ENCODE results near the gene PCDHB5.
A peak's percentile ranks its signal among the peaks of the same experiment; 100 is the strongest.
"Not testable (repeated sequence)": the region's sequence is repeated elsewhere in the genome, so short reads cannot be mapped to it uniquely, and the experiment has no call there.

PCDHB5 gene

DNA sequence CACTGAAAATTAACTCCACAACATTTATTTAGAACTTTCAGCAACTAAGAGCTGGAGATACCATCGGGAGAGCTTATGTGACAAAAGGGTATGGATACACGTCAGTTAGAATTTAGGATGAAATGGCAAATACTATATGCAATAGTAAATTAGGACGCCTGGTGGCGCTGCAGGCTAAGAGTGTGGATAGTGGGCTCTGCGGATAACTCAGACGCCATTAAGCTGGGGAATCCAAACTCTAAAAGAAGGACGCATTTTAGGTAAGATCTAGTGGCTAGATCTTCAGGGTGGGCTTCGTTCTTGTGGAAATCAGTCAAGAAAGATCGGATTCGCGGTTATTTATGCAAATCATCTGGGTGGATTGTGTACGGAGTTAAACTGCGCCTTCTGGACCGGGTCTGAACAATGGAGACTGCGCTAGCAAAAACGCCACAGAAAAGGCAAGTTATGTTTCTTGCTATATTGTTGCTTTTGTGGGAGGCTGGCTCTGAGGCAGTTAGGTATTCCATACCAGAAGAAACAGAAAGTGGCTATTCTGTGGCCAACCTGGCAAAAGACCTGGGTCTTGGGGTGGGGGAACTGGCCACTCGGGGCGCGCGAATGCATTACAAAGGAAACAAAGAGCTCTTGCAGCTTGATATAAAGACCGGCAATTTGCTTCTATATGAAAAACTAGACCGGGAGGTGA lies at the start of gene PCDHB5:
Gene PCDHB5 (plus strand): TSS at position 177 of the 688 bp plus-strand sequence. CDS start 229 bp downstream, at position 406.
- no peak for DNase-seq (ENCODE audit: low read depth in 2 of 2)

DNA sequence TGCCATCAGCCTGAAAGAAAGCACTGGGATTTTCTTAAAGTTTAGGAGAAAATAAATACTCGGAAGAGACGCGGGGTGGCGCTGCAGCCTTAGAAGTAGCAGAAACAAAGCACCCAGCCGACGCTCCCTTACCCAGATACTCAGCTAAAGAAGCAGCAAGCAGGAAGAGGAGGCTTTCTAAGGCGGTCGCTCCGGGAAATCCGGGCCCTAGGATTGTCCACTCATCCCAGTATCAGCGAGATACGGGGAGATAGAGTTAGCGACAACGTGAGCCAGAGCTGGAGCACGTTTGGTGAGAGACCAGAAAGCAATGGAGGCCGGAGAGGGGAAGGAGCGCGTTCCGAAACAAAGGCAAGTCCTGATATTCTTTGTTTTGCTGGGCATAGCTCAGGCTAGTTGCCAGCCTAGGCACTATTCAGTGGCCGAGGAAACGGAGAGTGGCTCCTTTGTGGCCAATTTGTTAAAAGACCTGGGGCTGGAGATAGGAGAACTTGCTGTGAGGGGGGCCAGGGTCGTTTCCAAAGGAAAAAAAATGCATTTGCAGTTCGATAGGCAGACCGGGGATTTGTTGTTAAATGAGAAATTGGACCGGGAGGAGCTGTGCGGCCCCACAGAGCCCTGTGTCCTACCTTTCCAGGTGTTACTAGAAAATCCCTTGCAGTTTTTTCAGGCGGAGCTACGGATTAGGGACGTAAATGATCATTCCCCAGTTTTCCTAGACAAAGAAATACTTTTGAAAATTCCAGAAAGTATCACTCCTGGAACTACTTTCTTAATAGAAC lies 40.3 kb upstream of the PCDHB5 start, which contains the start of gene PCDHB2:
Gene PCDHB2 (plus strand): TSS at position 135 of the 782 bp plus-strand sequence. CDS start 176 bp downstream, at position 311.
- no peak for DNase-seq (ENCODE audit: low read depth in 2 of 2)

DNA sequence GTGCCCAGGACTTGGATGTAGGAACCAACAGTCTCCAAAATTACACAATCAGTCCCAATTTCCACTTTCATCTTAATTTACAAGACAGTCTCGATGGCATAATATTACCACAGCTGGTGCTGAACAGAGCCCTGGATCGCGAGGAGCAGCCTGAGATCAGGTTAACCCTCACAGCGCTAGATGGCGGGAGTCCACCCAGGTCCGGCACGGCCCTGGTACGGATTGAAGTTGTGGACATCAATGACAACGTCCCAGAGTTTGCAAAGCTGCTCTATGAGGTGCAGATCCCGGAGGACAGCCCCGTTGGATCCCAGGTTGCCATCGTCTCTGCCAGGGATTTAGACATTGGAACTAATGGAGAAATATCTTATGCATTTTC lies 39.8 kb upstream of the PCDHB5 start:
- DNase-seq (ENCODE audit: low read depth in 2 of 2) = no peak

DNA sequence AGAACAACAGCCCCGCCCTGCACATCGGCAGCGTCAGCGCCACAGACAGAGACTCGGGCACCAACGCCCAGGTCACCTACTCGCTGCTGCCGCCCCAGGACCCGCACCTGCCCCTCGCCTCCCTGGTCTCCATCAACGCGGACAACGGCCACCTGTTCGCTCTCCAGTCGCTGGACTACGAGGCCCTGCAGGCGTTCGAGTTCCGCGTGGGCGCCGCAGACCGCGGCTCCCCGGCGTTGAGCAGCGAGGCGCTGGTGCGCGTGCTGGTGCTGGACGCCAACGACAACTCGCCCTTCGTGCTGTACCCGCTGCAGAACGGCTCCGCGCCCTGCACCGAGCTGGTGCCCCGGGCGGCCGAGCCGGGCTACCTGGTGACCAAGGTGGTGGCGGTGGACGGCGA lies 38.8 kb upstream of the PCDHB5 start:
- not testable (repeated sequence) for DNase-seq (ENCODE audit: low read depth in 2 of 2)

DNA sequence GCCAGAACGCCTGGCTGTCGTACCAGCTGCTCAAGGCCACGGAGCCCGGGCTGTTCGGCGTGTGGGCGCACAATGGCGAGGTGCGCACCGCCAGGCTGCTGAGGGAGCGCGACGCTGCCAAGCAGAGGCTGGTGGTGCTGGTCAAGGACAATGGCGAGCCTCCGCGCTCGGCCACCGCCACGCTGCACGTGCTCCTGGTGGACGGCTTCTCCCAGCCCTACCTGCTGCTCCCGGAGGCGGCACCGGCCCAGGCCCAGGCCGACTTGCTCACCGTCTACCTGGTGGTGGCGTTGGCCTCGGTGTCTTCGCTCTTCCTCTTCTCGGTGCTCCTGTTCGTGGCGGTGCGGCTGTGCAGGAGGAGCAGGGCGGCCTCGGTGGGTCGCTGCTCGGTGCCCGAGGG lies 38.4 kb upstream of the PCDHB5 start:
- not testable (repeated sequence) for DNase-seq (ENCODE audit: low read depth in 2 of 2)

DNA sequence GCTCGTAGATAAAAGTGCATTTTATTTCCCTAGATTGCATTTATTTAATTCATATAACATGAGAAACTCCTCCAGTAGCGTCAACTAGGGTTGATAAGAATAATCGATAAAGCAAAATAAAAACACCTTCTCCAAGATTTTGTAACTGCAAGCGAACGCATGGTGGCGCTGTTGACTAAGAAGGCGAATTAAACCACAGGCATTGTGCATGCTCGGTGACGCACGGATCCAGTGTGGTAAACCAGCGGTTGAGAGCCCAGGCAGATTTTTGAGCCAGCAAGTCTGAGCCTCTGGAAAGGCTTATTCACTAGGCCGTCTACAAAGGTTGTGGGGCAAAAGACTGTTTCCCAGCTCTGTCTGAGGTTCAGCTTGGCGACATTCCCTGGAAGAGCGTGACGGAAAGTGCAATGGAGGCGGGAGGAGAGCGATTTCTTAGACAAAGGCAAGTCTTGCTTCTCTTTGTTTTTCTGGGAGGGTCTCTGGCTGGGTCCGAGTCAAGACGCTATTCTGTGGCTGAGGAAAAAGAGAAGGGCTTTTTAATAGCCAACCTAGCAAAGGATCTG lies 34.7 kb upstream of the PCDHB5 start, which contains the start of gene PCDHB3:
Gene PCDHB3 (plus strand): TSS at position 231 of the 563 bp plus-strand sequence. CDS start 177 bp downstream, at position 408.
- peak in 1 of 2 donors; percentile 25 for DNase-seq (ENCODE audit: low read depth in 2 of 2)

DNA sequence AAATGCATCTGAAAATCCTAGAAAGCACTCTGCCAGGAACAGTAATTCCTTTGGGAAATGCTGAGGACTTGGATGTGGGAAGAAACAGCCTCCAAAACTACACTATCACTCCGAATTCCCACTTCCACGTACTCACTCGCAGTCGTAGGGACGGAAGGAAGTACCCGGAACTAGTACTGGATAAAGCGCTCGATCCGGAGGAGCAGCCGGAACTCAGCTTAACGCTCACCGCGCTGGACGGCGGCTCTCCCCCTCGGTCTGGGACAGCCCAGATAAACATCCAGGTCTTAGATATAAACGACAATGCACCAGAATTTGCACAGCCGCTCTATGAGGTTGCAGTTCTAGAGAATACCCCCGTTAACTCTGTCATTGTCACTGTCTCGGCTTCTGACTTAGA lies 33.9 kb upstream of the PCDHB5 start:
- no peak for DNase-seq (ENCODE audit: low read depth in 2 of 2)

DNA sequence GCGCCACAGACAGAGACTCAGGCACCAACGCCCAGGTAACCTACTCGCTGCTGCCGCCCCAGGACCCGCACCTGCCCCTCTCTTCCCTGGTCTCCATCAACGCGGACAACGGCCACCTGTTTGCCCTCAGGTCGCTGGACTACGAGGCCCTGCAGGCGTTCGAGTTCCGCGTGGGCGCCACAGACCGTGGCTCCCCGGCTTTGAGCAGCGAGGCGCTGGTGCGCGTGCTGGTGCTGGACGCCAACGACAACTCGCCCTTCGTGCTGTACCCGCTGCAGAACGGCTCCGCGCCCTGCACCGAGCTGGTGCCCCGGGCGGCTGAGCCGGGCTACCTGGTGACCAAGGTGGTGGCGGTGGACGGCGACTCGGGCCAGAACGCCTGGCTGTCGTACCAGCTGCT lies 32.9 kb upstream of the PCDHB5 start:
- not testable (repeated sequence) for DNase-seq (ENCODE audit: low read depth in 2 of 2)

DNA sequence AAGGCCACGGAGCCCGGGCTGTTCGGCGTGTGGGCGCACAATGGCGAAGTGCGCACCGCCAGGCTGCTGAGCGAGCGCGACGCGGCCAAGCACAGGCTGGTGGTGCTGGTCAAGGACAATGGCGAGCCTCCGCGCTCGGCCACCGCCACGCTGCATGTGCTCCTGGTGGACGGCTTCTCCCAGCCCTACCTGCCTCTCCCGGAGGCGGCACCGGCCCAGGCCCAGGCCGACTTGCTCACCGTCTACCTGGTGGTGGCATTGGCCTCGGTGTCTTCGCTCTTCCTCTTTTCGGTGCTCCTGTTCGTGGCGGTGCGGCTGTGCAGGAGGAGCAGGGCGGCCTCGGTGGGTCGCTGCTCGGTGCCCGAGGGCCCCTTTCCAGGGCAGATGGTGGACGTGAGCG lies 32.5 kb upstream of the PCDHB5 start:
- DNase-seq (ENCODE audit: low read depth in 2 of 2) = not testable (repeated sequence)

DNA sequence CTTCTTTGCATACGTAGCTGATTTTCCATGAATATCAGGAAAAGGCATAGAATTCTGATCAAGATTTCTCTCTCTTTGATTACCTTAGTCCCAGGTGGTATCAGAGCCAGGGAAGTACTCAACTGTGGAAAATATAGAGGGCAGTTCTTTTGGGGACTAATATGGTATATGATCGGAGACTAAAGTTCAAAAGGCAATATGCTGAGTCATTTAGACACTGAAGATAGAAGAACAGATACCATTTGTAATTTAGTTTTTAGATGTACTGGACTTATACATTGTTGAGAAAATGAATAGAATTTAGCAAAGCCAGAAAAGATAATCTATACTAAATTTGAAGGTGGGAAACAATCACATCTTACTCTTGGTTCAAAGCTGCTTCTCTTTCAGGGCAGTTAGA lies 29.7 kb upstream of the PCDHB5 start:
- no peak for DNase-seq (ENCODE audit: low read depth in 2 of 2)

DNA sequence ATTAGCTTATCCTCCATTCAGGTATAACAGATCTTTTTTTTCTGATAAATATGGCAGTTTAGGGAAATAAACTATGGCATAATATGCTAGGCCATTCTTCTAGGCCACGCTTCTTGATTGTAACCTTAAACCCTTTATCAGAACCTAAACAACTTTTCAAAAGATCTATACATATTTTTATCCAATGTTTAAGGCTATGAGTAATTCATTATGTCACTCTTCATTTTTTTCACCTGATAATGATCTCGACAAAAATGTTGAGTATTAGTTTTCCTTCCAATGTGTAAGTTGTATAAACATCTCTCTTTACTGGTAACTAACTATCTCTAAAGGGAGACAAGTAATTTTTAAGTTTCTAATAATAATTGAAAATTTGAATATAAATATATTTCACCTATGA lies 15.8 kb upstream of the PCDHB5 start:
- no peak for DNase-seq (ENCODE audit: low read depth in 2 of 2)

DNA sequence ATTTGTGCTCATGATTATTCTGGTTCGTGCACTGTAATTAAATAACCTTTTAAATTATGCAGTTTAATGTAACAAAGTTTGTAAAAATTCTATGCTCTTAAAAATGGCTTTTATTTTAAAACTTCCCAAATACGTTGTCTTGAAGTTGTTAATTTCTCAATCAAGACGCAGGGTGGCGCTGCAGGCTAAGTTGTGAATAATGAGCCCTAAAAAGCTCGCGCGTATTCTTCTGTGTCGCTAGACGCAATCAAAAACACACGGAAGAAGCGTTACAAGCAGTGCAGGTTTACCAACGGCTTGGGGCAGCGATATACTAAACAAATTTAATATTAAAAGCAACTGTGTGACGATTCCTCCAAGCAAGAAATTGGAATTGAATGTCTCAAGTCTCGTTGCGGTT lies 13.4 kb upstream of the PCDHB5 start, which contains the start of gene PCDHB4:
Gene PCDHB4 (plus strand): TSS at position 256 of the 400 bp plus-strand sequence. CDS start 181 bp downstream, outside the sequence.
- DNase-seq (ENCODE audit: low read depth in 2 of 2) = no peak

DNA sequence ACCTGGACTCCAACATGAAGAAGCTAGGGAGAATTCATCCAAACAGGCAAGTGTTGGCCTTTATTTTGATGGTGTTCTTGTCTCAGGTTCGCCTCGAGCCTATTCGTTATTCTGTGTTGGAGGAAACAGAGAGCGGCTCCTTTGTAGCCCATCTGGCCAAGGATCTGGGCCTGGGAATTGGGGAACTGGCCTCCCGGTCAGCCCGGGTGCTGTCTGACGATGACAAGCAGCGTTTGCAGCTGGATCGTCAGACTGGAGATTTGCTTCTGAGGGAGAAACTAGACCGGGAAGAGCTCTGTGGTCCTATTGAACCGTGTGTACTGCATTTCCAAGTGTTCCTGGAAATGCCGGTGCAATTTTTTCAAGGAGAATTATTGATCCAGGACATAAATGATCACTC lies 13.0 kb upstream of the PCDHB5 start:
- DNase-seq (ENCODE audit: low read depth in 2 of 2) = no peak

DNA sequence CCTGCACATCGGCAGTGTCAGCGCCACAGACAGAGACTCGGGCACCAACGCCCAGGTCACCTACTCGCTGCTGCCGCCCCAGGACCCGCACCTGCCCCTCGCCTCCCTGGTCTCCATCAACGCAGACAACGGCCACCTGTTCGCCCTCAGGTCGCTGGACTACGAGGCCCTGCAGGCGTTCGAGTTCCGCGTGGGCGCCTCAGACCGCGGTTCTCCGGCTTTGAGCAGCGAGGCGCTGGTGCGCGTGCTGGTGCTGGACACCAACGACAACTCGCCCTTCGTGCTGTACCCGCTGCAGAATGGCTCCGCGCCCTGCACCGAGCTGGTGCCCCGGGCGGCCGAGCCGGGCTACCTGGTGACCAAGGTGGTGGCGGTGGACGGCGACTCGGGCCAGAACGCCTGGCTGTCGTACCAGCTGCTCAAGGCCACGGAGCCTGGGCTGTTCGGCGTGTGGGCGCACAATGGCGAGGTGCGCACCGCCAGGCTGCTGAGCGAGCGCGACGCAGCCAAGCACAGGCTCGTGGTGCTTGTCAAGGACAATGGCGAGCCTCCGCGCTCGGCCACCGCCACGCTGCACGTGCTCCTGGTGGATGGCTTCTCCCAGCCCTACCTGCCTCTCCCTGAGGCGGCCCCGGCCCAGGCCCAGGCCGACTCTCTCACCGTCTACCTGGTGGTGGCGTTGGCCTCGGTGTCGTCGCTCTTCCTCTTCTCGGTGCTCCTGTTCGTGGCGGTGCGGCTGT lies 11.4 kb upstream of the PCDHB5 start:
- not testable (repeated sequence) for DNase-seq (ENCODE audit: low read depth in 2 of 2)

DNA sequence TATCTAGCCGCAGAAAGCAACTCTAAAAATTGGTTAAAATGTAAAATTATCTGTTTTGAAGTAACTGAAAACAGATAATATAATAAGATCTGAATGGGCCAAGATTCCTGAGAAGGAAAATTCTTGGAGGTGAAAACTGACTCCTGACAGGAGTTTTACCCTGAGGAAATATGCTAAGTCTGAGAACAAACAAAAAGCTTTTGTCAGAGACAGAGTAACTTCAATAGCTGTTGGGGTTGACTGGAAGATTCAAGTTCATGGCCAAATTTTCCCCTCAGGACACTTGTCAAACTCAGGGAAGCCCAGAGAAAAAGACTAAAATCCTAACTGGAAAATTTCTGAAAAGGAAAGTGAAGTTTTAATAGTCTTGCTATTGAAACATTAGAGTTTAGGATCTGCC lies 7.7 kb upstream of the PCDHB5 start:
- no peak for DNase-seq (ENCODE audit: low read depth in 2 of 2)

DNA sequence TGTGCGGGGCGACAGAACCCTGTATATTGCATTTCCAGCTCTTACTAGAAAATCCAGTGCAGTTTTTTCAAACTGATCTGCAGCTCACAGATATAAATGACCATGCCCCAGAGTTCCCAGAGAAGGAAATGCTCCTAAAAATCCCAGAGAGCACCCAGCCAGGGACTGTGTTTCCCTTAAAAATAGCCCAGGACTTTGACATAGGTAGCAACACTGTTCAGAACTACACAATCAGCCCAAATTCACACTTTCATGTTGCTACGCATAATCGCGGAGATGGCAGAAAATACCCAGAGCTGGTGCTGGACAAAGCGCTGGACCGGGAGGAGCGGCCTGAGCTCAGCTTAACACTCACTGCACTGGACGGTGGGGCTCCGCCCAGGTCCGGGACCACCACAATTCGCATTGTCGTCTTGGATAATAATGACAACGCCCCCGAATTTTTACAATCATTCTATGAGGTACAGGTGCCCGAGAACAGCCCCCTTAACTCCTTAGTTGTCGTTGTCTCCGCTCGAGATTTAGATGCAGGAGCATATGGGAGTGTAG lies 786 bp downstream of the PCDHB5 start:
- no peak for DNase-seq (ENCODE audit: low read depth in 2 of 2)

DNA sequence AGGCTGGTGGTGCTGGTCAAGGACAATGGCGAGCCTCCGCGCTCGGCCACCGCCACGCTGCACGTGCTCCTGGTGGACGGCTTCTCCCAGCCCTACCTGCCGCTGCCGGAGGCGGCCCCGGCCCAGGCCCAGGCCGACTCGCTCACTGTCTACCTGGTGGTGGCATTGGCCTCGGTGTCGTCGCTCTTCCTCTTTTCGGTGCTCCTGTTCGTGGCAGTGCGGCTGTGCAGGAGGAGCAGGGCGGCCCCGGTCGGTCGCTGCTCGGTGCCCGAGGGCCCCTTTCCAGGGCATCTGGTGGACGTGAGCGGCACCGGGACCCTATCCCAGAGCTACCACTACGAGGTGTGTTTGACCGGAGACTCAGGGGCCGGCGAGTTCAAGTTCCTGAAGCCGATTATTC lies 2.3 kb downstream of the PCDHB5 start:
- not testable (repeated sequence) for DNase-seq (ENCODE audit: low read depth in 2 of 2)

DNA sequence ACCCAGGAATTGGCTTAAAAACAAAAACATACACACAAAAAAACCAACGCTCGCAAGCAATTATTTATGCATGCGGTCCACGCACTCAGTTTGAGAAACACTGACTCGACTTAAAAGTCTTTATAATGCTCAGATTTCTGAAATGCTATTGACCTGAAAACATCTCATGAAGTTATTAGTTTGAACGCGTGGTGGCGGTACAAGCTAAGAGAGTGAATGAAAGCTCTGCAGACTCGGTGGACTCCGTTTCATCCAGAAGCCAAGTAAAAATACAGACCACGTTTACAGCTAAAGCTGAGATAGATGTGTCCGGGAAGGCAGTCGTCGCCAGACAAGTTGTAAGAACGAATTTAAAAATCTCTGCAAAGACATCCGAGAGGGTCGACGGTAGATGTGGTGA lies 14.8 kb downstream of the PCDHB5 start, which contains the start of gene PCDHB6:
Gene PCDHB6 (plus strand): TSS at position 246 of the 400 bp plus-strand sequence. CDS start 201 bp downstream, outside the sequence.
- no peak for DNase-seq (ENCODE audit: low read depth in 2 of 2)

DNA sequence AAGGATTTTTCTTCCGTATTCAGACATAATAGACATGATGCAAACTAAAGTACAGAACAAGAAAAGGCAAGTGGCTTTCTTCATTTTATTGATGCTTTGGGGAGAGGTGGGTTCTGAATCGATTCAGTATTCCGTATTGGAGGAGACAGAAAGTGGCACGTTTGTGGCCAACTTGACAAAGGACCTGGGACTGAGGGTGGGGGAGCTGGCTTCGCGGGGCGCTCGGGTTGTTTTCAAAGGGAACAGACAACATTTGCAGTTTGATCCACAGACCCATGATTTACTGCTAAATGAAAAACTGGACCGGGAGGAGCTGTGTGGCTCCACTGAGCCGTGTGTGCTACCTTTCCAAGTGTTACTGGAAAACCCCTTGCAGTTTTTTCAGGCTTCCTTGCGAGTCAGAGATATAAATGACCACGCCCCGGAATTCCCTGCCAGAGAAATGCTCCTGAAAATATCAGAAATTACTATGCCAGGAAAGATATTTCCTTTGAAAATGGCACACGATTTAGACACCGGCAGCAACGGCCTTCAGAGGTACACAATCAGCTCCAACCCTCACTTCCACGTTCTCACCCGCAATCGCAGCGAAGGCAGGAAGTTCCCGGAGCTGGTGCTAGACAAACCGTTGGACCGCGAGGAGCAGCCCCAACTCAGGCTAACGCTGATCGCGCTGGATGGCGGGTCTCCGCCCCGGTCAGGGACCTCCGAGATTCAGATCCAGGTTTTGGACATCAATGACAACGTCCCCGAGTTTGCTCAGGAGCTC lies 15.4 kb downstream of the PCDHB5 start:
- no peak for DNase-seq (ENCODE audit: low read depth in 2 of 2)

DNA sequence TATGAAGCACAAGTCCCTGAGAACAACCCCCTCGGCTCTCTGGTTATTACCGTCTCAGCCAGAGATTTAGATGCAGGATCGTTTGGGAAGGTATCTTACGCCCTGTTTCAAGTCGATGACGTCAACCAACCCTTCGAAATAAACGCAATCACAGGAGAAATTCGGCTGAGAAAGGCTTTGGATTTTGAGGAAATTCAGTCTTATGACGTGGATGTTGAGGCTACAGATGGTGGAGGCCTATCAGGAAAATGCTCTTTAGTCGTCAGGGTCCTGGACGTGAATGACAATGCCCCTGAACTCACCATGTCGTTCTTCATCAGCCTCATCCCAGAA lies 16.0 kb downstream of the PCDHB5 start:
- no peak for DNase-seq (ENCODE audit: low read depth in 2 of 2)

DNA sequence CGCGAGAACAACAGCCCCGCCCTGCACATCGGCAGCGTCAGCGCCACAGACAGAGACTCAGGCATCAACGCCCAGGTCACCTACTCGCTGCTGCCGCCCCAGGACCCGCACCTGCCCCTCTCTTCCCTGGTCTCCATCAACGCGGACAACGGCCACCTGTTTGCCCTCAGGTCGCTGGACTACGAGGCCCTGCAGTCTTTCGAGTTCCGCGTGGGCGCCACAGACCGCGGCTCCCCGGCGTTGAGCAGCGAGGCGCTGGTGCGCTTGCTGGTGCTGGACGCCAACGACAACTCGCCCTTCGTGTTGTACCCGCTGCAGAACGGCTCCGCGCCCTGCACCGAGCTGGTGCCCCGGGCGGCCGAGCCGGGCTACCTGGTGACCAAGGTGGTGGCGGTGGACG lies 16.6 kb downstream of the PCDHB5 start:
- not testable (repeated sequence) for DNase-seq (ENCODE audit: low read depth in 2 of 2)

Data from activated CD4-positive, alpha-beta T cell treated with anti-CD3 and anti-CD28 coated beads for 24 hours (primary cell).